ENCODE data around the gene HOXA9.

HOXA9 gene

GRCh38 chr7:27200761-27201579 lies 35.6 kb upstream of the HOXA9 start:
- FAIRE-seq: no peak

- FAIRE-seq: no peak
Measured at GRCh38 chr7:27199849-27200760, 34.8 kb upstream of the HOXA9 start, which contains the start of gene HOXA13. Gene HOXA13, minus strand, starts transcription at chr7:27200091. Its CDS starts 14 bp downstream, at chr7:27200077.

DNA sequence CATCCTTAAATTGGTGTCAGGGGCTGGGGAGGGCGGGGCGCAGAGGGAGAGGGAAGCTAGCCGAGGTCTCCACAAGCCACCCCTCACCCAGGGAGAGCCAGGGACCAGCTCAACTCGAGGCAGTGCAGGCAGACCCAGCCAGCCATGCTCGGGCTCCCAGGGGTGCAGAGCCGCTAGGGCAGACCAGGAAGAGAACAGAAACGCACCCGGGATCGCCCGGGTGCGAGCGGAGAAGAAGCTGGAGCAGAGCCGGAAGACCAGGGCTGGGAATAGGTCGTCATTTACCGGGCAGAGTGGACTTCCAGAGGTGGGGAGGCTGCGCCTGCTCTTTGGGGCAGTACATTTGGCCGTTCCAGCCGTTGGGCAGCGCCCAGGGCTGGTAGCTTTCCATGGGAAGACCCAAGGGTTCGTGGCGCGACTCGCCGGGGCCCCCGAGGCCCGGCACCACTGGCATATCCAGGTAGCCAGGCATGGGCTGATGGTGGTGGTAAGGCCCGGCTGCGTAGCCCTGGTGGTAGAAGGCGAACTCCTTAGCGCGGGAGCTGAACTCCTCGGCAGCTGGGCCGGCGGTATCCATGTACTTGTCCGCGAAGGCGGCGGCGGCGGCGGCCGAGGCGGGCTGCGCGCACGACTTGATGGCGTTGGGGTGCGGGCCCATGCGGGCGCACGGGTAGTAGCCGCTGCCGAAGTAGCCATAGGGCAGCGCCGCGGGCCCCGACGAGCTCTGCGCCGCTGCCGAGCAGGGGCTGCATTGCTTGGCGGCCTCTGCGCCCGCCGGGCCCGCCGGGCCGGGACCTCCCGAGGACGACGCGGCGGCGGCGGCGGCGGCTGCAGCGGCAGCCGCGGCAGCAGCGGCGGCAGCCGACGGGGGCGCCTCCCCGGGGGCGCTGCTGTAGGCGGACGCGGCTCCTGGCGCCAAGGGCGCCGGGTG lies 33.8 kb upstream of the HOXA9 start:
- FAIRE-seq: no peak

GRCh38 chr7:27198138-27198841 lies 33.0 kb upstream of the HOXA9 start:
- no peak for FAIRE-seq

DNA sequence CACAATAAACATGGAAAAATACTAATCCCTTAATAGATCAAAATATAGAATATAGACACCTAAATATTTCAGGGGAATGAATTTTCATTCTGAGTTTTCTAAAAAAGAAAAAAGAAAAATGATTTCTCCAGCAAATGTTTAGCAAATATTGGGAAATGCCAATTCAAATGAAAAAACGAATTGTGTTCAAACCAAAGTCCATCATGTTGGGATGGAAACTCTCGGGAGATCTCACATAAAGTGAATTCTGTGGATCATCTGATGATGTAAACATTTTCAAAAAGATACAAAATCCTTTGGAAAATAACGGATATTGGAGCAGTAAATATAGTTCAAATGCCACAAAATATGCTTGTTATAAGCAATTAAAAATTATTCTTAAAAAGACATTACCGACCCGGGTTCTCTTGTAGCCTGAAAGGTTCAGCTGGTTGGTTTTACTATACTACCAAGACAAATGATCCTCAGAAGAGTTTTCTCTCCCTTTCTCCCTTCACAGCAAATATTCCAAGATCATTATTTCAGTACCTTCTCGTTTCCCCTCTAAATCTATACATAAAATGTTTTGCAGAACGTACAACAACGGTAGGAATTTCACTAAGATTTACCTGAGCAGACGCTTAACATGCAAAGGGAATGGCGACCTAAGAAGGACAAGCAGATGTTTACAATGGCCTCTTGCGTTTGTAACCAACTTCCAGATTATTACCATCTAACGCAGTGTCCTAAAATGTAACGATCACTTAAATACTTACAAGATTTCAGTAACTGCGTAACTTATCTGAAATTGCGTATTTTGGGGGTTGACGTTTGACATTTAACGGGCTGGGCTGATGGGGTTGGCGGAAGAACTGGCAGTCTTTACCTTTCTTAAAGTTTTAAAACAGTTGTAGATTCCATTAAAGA lies 32.1 kb upstream of the HOXA9 start:
- peak; percentile 15 for FAIRE-seq

DNA sequence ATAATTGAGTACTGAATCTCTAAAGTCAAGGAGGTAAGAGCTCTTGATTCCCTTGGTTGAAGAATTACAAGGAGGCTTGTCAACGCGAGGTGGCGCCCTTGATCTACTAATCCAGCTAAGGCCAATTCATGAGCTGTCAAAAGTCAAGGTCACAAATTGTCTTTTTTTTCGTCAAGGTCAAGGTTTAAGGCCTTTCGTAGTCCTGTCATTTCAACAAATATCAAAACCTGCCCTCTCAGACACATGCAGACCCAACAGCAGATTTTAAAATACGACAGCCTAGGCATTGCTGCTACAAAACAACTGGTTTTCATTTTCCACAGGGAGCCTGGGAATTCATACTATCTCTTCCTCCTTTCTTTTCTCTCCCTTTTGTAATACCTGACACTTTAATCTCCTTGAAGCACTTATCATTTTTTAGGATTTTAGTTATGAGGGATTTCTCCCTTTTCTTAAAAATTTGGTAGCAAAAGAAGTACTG lies 31.0 kb upstream of the HOXA9 start:
- peak; percentile 84 for FAIRE-seq

DNA sequence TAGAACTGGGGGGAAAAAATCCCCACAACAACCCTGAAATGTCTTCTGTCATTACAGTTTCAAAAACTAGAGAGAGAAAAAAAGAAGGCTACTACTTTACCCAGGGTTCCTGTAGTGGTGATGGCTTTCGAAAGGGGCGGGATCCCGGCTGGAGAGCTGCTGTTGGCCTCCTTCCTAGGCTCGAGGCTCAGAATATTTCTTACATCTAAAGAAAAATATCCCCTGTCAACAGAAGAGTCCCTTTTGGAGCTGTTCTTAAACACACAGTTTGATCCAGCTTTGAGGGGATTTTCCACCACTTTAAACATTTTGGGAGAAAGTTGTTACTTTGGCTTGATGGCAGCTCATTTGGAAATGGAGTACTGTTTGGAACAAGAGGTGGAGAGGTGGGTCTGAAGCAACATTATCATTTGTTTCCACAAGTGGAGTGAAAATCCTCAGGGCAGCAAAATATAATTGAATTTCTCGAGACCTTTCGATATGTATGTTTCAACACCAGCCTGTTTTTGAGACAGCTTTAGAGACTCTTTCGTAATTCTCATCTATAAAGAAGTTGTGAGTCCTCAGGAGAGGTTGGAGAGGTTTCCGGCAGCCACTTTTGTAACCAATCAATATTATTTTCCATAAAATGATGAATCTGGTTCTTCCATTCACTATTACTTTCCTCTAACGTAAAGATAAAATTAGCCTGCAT lies 29.5 kb upstream of the HOXA9 start:
- no peak for FAIRE-seq

GRCh38 chr7:27194002-27194352 lies 28.6 kb upstream of the HOXA9 start:
- peak; percentile 76 for FAIRE-seq

GRCh38 chr7:27193335-27194001 lies 28.1 kb upstream of the HOXA9 start:
- no peak for FAIRE-seq

DNA sequence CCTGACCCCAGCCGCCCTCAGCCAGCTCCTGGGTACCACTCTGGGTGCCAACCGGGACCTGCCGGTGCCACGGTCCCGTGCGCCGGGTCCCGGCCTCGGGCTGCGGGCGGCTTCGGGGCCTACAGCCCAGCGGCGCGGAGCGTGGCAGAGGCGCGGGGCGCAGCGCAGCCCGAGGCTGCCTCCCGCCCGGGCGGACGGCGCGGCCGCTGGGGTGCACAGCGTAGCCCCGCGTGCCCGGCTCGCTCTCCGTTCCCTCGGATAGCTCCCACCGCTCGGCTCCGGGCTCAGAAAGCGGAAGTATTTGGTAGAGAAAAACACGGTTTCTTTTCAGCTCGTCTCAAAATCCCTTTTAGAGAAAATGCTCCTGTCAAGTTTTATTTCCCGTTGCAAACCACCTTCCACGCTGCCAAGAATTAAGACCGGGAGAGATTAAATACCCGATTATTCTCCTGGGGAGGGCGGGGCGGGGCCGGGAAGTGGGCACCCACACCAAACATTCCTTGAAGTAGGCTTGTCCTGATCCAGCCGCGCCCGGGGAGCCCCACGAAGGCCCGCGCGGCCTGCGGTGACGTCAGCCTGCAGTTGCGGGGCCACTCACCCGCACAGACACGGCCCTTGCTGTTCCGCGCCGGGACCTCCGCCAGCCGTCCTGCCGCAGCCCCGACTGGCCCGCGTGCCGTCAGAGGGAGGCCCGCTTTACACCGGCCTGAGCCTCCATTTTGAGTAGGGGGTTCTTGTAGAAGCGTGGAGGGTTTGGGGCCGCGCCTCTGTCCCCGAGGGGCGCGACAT lies 27.4 kb upstream of the HOXA9 start:
- FAIRE-seq: no peak

GRCh38 chr7:27191833-27192545 lies 26.7 kb upstream of the HOXA9 start:
- no peak for FAIRE-seq

DNA sequence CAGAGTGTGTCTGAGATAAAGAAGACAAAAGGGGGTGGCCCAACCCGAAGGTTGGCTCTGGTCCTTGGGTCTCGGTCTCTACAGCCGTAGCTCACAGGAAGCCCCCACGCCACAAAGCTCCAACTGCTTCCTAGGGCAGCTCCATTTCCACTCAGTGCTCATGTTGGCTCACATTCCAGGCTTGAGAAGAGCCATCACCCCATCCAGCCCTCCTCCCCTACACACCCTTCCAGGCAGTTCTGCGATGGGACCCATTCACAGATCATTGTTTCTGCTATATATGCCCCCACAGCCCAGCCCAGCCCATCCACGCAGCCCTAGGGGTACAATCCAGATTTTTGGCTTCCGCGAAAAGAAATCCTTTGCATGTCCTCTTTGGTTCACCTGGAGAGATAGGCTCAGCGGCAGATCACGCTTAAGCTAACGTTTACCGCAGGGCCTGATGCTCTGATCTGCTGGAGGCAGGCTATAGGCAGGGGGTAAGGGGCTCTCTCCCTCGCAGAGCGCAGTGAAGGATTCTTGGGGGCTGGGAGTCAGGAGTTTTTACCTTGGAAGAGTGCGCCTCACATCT lies 25.9 kb upstream of the HOXA9 start:
- FAIRE-seq: no peak

DNA sequence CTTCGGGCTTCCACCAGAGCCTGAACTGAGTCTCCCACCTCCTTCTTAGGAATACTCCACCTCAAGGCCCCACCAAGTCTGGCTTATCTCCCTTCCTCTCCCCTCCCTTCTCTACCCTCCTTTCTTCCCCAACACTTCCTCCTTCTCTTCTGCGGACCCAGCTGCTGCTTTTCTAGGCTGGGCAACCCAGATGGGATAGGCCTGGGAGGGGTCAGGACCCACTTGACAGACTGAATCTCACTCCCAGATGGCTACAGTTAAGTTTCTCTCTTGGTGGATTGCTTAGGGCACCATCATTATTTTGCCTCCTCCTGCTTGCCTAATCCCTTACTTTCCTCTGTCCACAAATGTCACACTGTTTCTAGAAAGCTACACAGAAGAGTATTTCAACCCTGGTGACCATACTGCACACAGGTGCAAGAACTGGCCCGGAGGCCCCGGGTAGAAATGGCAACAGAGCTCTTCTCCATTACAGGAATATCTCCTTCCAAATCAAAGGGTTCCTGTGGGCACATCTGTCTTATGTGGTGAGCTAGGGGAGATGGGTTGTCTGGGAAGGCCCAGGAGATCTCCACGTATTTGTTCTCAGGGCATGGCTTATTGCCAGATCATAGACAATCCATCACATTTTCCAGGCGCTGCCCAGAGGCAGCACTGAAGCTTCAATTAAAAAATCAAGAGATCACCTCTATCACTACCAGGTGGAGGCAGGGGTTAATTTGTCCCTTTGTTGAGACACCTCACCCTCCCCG lies 24.8 kb upstream of the HOXA9 start:
- no peak for FAIRE-seq

GRCh38 chr7:27189295-27189996 lies 24.1 kb upstream of the HOXA9 start:
- FAIRE-seq: no peak

GRCh38 chr7:27188386-27189294 lies 23.3 kb upstream of the HOXA9 start:
- FAIRE-seq: no peak

Data from endometrium (tissue), 2 donors.